SIG-M5 (cell line): ENCODE results near the gene JCAD.
"Not testable (repeated sequence)": the region's sequence is repeated elsewhere in the genome, so short reads cannot be mapped to it uniquely, and the experiment has no call there.

ENCODE experiments used
- DNase-seq: peaks from one replicate; lab custom pipeline; 2025; lab: John Stamatoyannopoulos, UW

Gene JCAD

DNA sequence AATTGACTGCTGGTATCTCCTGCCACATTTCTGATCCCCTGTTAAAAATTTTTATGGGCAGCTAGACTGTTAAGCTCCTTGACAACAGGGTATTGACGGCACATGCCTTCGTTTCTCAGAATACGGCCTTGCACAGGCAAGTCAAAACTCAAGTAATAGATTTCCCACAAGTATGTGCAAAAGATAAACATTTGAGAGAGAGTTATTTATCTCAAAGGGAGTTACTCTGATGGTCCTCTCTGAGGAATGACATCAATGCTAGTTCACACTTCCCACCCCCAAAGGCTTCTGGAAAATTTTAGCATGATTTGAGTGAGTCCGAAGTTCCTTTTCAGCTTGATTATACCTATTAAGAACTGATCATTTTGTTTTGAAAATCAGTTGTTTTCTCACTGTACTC lies 71.9 kb downstream of the JCAD start:
- no peak for DNase-seq

- no peak for DNase-seq
Observed at GRCh38 chr10:29982997-29983648, 76.3 kb downstream of the JCAD start.

DNA sequence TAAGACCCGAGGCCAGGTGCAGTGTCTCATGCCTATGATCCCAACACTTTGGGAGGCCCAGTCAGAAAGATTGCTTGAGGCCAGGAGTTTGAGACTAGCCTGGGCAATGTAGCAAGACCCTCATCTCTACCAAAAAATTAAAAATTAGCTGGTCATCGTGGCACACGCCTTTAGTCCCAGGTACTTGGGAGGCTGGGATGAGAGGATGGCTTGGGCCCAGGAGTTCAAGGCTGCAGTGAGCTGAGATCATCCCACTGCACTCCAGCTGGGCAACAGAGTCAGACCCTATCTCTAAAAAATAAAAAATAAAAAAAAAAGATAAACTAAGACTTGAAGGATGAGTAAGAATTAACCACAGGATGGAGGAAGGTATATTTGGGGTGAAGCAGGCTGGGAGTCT lies 77.9 kb downstream of the JCAD start:
- DNase-seq, result no peak

GRCh38 chr10:29980084-29980483 lies 79.3 kb downstream of the JCAD start:
- DNase-seq, result no peak

DNA sequence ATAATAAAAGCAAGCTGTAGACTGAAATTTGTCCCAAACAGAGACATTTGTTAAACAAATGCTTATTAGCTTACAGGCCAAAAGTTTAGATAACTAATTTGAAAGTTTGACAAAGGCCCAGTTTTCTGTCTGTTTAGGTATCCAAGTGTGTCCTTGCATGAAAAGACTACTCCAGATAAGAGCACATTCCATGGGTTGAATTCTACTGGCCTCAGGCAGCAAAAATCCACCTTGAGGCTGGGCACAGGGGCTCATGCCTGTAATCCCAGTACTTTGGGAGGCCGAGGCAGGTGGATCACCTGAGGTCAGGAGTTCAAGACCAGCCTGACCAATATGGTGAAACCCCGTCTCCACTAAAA lies 80.0 kb downstream of the JCAD start:
- not testable (repeated sequence) for DNase-seq

DNA sequence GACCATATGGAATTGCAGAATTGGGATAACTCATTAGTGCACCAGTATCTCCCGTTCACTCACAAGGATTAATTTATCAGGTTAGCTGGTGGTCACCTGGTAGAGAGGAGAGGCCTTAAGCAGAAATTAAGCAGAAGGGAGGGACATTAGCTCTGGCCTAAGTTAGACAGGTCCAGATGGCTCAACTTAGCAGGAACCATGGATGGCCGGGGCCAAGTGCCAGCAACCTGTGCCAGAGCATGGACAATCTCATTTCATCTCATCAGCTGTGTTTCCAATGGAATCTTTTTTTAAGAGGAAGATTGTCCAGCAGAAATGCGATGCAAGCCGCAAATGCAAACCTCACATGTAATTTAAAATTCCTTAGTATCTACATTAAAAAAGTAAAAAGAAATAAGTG lies 82.2 kb downstream of the JCAD start:
- no peak for DNase-seq

DNA sequence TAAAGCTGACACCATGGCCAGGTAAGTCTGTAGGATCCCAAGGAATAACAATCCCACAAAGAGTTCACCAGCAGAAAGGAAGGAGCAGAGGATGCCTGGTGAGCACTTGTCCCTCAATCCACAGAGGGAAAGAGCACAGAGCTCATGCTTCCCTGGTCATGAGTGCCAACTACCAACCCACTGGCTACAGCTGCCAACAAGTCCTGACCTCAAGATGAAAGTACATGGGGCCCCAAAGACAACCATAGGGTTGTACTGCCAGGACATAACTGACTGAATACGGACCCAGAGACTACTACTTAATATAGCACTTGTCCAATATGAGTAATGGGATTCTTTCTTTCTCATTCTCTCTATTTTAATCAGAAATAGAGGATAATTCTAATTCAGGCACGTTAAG lies 83.3 kb downstream of the JCAD start:
- no peak for DNase-seq

GRCh38 chr10:29974773-29975172 lies 84.6 kb downstream of the JCAD start:
- no peak for DNase-seq

DNA sequence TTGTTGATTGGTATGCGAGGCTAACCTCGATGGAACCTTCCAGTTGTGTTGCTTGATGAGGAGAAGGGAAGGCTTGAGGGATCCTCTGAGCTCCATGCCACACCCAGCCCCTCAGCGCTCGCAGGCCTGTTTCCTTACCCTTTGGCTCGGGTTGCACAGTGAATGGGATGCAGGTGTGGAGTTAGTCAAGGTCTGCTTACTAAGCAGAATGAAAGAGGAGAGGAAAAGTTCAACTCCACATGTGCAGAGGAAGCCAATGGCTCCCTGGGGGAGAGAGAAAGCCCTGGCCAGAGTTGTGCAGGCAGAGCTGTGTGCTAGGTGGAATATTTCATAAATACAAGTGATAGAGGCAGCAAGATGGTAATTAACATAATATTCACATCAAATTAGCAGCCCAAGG lies 85.5 kb downstream of the JCAD start:
- DNase-seq, result no peak

GRCh38 chr10:29970576-29970975 lies 88.8 kb downstream of the JCAD start:
- DNase-seq, result no peak

DNA sequence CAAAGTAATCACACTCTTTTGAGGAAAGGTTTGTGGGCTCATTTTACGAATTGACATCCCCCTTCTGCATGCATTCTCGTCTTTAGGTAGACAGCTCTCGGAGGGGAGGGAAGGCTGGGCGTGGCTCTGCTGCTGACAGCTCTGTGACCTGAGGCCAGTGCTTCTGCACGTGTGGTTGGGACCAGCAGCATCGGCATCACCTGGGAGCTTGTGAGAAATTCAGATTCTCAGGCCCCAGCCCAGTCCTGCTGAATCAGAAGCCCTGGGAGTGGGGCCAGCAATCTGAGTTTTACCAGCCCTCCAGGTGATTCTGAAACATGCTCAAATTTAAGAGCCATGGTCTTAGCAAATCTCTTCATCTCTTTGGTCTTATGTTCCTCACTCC lies 89.4 kb downstream of the JCAD start:
- no peak for DNase-seq

DNA sequence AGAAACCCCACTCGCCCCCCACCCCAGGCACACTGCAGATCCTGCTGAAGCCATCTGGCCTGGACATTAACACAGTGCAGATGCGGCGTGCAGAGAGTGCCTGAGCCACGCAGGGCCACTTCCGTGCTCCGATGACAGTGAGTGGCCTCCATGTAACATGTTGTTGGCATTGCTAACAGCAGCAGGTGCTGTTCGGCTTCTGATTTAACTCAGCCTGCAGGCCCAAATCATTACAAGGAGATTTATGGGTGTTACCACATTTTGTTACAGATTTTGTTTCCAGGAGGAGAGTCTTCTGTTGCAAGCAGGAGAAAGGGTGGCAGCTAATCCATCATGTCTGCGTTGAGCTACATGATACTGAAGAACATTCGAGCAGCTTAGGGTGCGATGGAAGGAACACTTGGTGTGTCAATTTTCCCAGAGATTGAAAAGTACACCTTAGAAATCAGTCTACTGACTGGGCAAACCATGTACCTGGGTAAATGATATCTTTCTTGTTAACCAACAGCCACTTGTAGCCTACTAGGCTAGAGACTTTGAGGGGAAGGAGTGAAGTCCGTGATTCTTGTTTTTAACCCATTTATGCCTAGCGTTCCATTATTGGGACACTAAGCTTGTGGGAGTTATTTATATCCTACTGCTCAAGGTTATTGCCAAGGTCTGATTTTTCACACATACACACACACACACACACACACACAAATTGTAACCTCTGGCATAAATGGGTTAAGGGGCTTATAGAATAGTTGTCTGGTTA lies 90.0 kb downstream of the JCAD start:
- no peak for DNase-seq

- DNase-seq, result no peak
Observed at GRCh38 chr10:29968585-29968984, 90.8 kb downstream of the JCAD start.

GRCh38 chr10:29966269-29966668 lies 93.1 kb downstream of the JCAD start:
- DNase-seq, result no peak
